HTERT RPE-1 (cell line): ENCODE results near the gene HLCS.

Source experiments
- in situ Hi-C: fragments of 300-500 bp; cut with MboI; formaldehyde crosslinking; loops from 4 replicates; pipeline ENCODE4 v1.14.3; 2020; ENCODE audit warnings: low sequenced_read_pairs

Gene HLCS

DNA sequence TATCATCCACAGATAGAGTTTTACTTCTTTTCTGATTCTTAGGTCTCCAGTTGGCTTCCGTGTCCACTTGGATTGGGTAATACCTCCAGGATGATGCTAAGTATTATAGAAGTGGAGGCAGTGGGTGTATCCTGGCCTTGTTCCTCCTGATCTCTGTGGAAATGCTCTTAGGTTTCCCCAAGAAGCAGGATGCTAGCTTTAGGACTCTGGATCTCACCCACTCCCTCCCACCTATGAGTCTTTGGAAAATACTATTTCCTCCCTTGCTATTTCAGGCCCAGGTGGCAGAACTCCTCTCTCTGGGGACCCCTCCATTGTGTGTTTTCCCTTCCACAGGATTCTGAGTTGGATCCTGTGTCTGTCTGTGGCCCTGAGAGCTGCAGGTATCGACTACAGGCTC, 180.9 kb downstream of the HLCS start:
- in situ Hi-C loops = no loop called here

DNA sequence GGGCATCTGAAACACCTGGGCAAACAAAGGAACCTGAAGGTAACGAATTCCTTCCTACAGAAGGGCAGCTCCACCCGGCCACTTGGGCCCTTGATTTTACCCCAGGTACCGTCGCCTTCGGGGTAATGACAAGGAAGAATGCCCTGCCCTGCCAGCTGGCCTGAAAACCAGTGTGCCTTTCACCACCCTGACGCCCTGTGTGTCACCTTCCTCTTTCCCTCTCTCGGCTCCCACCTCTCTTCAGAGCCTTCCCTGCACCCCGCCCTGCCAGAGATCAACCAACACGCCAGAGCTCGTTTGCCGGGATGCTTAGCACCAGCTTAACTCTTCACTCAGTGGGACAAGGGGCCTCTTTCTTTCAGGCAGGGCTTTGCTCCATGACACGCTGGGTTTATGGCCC, 181.5 kb downstream of the HLCS start:
- in situ Hi-C loops = no loop called here

DNA sequence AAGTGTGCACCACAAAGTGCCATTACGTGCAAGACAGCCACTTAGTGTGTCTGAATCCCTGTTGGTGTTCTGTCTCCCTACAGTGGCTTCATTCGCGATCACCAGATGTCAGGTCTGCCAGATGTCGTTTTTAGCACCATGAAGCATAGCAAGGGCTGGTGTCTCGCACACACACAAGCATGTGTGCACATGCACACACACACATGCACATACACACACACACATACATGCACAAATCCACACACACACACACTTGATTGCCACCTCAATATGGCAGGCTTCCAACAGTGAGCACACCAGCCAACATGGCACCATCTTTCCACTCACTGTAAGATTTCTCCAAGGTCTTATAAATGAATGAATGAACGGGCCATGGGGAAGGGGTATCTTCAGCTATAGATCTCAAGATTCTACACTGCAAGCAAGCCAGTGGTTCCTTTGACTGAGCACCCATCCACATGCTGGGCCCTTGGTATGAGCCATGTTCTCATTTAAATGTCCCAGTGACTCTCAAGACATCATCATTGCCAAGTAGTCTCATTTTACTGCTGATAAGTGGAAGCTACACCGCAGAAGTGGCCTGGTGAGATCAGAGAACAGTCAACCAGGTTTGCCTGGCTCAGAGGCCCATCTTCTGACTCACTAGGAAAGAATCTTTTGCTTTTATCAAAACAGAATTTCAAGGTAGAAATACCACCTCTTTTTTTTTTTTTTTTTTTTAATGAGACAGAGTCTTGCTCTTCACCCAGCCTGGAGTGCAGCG, 182.7 kb downstream of the HLCS start:
- in situ Hi-C loops = no loop called here

DNA sequence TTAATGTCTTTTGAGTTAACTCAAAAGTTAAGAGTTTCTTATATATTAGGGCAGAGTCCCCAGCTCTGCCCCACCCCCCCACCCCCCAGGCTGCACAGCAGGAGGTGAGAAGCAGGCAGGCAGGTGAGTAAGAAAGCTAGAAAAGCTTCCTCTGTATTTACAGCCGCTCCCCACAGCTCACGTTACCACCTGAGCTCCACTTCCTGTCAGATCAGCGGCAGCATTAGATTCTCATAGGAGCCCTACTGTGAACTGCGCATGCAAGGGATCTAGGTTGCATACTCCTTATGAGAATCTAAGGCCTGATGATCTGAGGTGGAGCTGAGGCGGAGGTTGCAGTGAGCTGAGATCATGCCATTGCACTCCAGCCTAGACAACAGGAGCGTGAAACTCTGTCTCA, 185.6 kb downstream of the HLCS start:
- in situ Hi-C loops = no loop called here

DNA sequence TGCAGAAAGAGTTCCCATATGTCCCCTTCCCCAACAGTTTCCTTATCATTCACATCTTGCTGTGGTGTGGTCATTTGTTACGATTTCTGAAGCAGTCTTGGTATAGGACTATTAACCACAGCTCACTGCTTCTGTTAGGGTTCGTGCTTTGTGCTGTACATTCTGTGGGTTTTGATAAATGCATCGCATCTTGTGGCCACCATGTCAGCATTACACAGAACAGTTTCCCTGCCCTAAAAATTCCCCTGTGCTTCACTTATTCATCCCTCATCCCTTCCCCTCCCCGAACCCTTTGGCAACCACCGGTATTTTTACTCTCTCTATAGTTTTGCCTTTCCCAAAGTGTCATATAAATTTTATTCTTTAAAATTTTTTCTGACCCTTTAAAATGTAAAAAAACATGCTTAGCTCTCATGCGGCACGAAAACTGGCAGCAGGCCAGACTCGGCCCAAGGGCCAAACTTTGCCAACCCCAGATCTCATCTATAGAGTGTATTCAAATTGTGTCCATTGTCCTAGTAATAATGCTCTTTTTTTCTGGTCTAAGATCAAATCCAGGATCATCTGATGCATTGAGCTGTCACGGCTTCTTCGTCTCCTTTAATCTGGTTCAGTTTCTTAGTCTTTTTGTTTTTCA, 189.4 kb downstream of the HLCS start:
- in situ Hi-C loops = no loop called here

DNA sequence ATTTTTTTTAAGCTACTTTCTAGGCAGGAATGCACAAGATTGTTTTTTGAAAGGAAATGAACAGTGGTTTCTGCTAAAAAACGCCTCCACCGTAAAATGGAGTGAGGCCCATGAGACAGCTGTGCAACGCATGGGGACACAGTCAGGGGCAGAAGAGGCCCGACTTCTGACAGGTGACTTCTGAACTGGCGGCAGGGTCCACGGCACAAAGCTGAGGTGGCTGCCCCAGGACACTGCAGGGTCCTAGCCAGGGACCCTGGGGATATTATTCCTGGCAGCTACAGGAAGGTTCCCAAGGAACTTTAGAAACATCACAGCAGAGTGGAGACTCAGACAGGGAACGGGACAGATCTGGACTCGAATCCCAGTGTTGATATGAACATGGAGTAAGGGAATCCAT, 192.5 kb downstream of the HLCS start:
- in situ Hi-C loops = no loop called here

DNA sequence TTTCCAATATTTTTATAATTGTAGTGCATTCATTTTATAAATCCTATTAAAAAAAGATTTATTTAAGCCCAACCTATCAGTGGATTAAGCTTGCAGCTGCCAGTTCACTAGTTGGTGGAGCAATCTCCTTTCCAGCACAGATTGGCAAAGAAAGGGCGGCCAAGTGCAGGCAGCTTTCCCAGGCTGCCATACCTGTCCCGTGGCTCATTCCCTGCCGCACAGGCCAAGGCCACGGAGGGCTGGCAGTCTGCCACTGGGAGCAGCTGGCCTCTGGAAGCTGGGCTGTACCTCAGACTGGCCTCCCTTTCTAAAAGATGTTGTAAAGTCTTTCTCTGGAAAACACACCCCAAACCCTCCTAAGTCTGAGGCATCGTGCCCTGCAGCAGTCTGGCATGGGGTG, 193.4 kb downstream of the HLCS start:
- in situ Hi-C loops = no loop called here

DNA sequence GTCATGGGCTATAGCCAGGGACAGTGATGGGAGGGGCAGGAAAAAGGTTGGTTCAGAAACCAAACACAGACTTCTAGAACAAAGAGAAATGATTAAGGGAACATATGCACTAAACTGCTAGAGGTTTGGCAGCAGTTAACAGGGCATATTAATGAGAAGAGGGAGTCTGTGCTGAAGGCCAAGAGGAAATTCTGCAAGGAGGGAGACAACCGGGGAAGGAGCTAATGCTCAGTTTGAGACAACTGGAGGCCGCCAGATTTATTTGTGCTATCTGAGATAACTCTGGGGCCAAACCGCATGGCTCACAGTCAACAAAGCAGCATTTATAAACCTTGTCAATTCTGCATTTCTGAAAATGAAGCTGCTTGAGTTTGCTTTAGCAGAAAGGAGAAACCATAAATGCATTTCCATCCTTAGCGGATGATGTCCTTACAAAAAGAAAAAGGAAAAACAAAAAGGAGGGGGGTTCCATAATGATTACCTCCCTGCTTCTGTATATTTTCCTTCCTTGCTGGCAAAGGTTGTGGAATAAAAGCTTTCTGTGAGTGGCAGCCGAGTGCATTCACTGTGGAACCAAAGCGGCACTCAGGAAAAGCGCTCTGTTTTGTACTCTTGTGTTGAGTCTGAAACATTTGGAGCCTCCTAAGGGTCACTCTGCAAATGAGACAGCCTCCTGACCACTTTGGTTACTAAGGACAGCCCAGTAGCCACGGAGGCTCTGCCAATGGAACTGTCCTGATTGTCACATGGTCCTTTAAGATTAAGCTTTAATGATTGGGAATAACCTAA, 197.2 kb downstream of the HLCS start:
- in situ Hi-C loops = no loop called here

DNA sequence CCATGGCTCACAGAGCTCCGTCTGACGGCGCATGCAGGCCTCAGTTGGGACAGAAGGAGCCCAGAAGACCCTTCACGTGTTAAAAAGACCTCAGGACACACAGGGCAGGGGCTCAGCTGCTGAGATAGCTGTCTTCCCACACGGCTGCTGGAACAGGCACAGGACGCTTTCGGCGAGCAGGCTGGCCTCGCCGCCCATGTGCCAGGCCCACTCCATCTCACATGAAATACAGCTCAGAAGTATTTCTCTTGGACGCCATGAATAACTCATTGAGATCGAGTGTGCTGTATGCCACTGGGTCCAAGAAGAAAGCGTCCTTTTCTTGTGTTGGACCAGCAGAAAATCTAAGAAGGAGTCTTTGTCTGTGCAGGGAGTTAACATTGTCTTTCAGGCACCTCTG, 198.0 kb downstream of the HLCS start:
- in situ Hi-C loops = no loop called here

DNA sequence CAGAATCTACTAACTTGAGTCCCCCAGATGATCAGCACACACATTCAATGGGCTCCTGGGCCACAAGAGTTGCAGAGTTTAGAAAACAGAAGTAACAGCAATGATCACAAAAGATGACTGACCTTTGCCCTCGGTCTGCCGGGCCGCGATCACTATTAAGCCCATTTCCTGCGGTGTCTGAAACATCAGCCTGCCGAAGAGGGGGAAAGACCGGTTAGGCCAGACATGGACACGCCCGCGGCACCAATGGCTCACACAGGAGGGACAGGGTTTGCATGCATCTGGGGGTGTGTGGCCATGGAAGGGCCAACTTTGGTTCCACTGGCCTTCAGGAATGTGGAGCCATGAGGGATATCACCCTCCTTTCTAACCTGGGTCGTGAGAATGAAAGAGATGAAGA, 199.4 kb downstream of the HLCS start:
- in situ Hi-C loops = no loop called here

DNA sequence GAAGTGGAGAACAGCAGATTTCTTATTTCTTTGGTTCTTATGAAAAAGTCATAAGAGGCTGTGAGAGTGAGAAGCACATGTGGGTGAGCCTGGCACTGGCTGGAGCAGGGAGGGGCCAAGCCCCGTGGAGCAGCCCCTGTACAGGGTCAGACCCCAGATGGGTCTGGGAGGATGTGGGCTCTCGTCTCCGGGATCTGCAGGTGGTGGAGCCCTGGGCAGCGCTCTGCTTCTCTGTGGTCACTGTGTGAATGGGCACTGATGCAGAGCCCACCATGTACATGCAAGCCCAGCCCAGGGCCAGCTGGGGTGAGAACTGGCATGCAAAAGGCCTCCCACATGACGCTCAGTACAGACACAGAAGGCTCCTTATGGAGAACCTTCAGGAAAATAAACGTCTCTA, 200.0 kb downstream of the HLCS start:
- in situ Hi-C loops = no loop called here

DNA sequence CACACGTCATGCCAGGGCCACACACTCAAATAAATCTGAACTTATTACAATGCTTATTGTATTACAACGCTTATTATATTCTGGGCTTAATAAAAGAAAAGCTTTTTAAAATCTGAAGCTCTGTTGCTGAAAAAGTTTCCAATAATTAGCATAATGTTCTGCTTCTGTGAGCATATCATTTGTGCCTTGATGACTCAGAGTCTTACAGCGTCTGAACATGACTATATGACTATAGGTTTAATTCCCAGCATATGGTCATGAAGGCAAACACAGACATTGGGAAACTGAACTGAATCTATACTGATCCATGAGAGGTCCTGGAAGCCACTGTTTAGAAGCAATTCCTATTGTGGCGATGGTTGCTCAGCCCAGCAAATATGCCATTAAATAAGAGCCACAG, 201.2 kb downstream of the HLCS start:
- in situ Hi-C loops = no loop called here

DNA sequence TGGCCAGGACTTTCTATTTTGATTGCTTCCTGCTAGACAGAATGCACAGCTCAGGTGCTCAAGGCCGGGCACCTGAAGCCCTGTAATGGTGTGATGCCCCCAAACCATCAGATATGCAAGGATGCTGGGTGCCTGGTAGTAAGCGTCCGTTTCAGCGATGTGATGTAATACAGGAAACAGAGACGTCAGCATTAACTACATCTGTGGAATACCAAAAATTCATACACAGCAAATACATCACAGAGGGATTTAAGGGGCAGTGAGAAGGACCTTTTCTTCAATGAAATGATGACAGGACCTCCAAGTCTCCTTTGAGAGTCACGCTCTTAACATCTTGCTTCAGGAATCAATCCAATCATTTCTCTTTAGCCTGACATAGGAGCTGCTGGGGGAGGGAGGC, 203.2 kb downstream of the HLCS start:
- in situ Hi-C loops = no loop called here

DNA sequence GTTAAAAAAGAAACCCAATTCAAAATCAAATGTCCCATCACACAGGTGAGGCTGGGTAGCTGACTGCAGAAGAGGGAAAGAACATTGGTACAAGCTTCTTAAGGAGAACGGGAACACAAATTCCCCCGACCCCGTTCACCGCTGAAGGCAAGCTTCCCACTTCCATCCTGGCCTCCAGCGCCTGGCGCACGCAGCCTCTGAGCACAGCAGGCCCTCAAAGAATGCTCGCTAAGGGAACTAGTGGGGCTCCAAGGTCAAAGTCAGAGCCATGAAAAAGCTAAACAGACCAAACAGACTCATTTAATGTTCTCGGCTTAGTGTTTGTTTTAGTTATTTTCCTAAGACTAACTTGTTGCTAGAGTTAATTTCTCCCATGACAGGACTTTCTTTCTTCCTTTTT, 203.8 kb downstream of the HLCS start:
- in situ Hi-C loops = no loop called here

DNA sequence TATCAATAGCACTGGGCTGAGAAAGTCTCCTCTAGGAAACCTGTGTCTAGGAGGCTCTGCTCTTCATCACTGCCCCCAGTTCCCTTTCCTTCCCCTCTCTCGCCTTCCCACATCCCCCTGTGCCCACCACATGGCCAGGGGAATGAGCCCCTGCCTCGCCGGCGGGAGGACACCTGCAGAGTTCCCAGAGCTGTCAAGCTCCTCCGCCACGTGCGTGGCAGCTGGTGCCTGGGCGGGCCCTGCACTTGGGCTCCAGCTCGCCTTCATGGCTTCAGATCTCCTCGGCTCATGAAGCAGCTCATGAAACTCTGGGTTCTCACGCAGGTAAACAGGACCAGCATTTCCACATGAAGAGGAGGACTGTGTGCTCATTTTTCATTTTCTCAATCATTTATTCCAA, 204.8 kb downstream of the HLCS start:
- in situ Hi-C loops = no loop called here

DNA sequence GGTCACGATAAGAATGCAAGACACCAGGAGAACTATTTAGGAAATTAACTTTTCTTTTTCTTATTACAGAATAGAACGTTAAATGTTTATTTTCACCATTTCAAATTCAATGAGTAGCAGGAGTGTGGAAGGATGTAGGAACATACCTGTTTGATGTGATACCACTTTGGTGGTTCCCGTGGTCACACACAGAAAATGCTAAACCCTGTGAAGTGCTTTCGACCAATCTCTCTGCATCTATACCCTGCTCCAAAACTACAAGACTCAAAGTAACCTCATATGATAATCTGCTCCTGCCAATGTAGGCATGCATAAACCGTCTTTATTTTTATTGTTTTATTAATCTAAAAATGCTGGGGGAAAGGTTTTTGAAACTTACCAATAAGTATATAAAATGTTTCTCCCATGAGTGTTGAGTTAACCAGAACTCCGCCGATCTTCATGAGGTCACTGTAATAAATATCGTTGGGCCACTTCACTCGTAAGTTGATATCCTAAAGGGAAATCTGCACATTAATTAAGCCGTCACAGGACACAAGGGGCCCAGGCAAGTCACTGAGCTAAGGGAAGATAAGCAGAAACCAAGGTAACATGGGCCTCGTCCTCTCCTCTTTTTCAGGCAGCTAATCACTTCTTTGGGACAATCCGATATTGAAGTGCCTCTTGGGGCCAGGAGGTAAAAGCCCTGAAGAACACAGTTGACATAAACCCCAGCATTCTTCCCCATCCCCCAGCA, 207.0 kb downstream of the HLCS start:
- in situ Hi-C loops = no loop called here

DNA sequence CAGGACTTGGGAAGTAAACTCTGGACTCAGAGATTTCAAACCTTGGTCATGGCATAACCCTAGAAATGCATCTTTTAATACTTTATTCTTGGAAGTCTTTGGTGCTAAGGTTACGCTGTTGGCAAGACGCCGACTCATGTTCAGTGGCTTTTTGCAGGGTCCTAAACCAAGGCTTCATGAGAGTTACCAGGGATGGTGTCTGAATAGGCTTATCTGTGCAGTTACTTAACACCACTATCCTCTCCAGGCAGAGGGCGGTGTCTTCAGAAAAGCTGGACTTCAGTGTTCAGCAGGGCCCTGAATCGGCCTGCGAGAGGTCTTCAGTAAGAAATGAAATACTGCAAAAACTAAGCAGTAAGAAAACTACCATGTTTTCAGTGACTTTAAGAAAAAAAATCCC, 209.3 kb downstream of the HLCS start:
- in situ Hi-C loops = no loop called here

DNA sequence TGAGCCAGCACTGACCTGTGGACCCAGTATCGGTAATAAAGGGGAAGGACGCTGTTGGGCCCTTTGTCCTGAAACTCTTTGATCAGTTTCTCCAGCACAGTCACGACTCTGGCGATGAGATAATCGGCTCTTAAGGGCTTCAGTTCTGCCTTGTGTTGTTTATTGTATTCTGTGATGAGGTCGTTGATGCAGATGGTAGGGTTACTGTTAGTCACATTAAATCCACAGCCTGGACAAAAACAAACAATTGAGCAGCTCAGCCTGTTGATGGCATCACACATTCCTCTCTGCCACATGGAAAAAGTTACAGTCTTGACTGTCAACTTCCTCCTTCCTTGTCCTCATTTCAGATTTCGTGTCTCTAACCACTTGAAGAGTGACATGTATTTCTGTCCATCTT, 209.9 kb downstream of the HLCS start:
- in situ Hi-C loops = no loop called here

DNA sequence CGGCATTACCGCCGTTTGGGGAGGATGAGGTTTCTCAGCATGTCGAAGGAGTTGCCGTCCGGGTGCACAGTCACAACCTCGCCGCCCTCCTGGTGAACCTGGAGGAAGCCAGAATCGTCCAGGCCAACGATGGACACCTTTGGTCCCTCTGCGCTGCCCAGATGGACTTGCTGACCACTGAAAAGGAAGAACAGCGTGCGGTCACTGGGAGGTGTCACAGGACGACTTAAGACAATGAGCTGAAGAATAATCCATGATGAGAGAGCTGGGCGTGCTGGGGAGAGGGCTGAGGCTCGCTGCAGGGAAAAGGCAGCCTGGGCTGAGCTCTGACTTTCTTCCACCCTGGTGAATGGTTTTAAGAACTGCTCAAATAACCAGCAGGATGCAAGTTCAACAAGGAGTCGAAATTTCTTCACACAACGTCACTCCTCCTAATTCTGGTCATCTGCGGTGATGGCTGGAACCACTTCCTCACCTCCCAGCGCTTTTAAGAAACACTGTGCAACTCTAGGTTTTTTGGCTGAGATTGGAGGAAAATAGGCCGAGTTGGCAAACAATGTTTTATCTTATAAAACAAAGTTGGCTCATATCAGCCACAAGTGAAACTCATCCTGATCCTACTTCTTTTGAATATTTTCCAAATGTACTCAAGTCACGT, 212.1 kb downstream of the HLCS start:
- in situ Hi-C loops = no loop called here

DNA sequence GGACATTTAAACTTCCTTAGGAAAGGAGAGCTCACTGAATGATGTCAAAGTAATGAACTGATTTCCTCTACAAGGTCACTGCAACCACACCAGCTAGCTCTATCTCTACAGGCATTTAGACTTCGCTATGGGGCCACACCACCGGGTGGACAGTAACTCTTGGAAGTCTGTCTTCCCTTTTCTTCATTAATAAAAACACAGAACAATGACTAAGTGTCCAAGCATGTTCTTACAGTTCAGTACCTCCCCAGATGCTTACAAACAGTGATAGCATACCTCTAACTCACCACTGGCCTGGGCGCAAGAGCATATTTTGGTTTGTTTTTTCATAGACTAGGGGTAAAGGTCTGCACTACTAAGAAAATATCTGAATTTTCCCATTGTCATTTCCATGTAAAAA, 212.9 kb downstream of the HLCS start:
- in situ Hi-C loops = no loop called here

DNA sequence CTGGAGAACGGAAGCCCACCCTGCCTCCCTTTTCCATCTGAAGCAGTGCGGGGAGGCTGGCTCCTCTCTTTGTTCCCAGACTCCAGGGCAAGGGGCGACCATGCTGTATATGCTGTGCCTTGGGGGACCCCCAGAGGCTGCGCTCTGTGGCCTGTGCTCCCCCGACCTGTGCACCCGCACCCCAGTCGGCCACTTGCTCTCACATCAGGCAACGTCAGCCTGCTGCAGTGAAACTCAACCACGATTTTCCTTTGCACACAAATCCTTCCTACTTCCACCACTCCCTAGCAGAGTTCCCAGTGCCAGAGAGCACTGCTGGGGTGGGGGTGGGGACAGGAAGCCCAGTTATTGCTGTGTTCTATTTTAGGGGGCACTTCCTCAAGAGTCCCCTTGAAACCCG, 215.1 kb downstream of the HLCS start:
- in situ Hi-C loops = no loop called here
